NCI-H2227 treated with DMSO at 0.1 percent for 48 hours (cell line): ENCODE measurements around the gene ZNF366.

Experiments used
- DNase-seq: peaks from one replicate; lab custom pipeline; 2025; lab: John Stamatoyannopoulos, UW

Gene ZNF366

GRCh38 chr5:72507231-72507906, at the start of gene ZNF366:
Gene ZNF366, minus strand, starts transcription at chr5:72507410. Its CDS starts 45,914 bp downstream, at chr5:72461496.
- no peak for DNase-seq

DNA sequence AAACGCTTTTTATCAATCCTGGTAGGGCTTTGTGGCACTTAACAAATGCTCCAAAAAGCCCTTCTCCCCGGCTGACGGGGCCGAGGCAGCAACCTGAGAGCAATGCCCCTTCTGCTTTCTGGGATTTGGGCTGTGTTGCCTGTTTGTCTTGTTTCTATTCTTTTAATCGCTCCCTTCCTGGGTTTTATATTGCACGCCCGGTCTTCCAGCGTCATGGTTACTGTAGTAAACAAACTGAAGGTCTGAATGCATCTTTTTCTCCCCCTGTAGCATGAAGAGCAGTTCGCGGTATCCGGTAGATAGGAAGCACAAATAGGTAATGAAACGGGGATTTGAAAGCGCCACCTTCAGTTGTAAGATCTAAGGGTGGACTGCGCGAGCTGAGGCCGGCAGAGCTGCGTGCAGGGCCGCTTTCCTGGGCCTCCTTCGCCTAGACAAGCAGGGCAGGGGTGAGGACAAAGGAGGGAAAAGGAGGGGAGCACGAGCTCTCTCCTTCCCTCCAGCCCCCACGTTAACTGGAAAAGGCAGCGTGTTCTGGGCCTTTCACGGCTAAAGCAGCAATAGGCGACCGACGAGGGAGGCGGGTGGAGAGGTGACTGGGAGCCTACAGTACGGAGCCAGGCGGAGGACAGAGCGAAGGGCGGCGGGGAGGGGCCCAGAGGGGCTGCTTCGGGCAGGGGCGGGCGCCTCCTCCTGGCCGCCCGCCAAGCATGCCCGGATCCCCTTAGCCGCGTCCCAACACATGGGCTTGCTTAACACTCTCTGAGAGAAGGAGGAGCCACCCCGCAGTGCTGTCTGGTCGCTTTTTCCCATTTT, 49.3 kb upstream of the ZNF366 start:
- DNase-seq, result peak; percentile 46

DNA sequence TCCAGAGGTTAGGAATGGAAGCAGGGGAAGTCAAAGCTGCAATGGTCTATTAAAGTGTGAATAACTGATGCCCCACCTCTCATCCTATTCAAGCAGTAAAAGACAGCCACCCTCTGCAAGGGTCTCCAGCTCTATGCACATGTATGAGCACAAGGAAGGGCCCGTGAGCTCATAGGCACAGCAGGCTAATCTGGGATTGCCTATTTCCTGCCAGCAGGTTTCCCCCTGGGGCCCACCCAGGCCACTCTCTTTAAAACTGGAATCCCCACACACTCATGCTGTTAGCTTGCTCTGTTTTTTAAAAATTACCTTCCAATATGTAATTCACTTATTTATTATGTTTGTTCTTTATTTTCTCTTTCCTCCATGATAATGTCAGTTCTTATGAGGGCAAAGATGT, 48.7 kb upstream of the ZNF366 start:
- DNase-seq, result peak; percentile 8

- no peak for DNase-seq
These were observed 47.7 kb upstream of the ZNF366 start for GRCh38 chr5:72554897-72555296.

- no peak for DNase-seq
These were observed 44.9 kb upstream of the ZNF366 start for GRCh38 chr5:72552041-72552557.

DNA sequence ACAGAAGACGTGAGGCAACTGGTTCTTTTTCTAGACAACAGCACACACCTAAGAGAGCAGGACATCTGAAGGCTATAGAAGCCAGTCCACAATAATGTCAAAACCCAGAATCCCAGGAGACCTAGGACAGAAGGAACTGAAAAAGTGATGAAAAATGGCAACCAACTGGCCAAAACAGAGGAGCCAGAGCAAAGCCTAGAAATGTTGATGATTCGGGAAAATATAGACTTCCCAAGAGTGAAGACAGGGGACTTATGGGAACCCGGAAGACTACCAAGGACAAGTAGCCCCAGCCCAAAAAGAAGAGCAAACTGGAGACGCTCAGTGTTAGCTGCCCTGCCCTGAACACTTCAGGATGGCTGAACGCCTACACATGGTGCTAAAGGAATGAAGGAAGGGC, 43.4 kb upstream of the ZNF366 start:
- DNase-seq, result no peak

DNA sequence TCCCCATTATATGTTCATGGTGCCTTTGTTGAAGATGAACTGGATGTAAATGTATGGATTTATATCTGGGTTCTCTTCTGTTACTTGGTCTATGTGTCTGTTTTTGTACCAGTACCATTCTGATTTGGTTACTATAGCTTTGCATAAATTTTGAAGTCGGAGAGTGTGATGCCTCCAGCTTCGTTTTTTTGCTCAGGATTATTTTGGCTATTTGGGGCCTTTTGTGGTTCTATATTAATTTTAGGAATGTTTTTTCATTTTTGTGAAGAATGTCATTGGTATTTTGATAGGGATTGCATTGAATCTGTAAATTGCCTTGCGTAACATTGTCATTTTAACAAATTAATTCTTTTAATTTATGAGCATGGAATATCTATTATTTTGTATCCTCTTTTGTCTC, 36.6 kb upstream of the ZNF366 start:
- DNase-seq, result no peak

- DNase-seq, result no peak
These were observed 36.2 kb upstream of the ZNF366 start for GRCh38 chr5:72543365-72543764.

- DNase-seq, result no peak
These were observed 35.5 kb upstream of the ZNF366 start for GRCh38 chr5:72542695-72543094.

- DNase-seq, result no peak
These were observed 34.5 kb upstream of the ZNF366 start for GRCh38 chr5:72541501-72542225.

- DNase-seq, result no peak
These were observed 33.7 kb upstream of the ZNF366 start for GRCh38 chr5:72540759-72541438.

- DNase-seq, result no peak
These were observed 32.5 kb upstream of the ZNF366 start for GRCh38 chr5:72539726-72540125.

DNA sequence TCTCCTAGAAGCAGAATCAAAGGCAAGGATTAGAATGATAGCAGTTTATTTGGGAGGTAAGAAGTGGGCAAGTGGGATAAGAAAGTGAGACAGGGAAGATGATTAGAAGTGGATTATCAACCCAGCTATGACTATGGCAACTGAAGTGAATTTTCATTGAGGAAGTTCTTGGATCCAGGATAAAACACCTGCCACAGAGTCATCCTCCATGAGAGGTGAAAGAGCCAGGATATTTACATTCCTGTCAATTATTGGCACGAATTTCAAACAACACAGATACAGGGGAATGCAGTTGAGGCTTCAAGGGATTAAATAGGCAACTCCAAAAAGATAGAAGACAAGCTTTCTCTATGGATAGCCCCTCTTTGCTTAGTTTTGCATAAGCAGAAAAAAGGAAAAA, 31.8 kb upstream of the ZNF366 start:
- DNase-seq, result no peak

GRCh38 chr5:72537166-72537565, 30.0 kb upstream of the ZNF366 start:
- no peak for DNase-seq

- no peak for DNase-seq
These were observed 24.4 kb upstream of the ZNF366 start for GRCh38 chr5:72531496-72532190.

DNA sequence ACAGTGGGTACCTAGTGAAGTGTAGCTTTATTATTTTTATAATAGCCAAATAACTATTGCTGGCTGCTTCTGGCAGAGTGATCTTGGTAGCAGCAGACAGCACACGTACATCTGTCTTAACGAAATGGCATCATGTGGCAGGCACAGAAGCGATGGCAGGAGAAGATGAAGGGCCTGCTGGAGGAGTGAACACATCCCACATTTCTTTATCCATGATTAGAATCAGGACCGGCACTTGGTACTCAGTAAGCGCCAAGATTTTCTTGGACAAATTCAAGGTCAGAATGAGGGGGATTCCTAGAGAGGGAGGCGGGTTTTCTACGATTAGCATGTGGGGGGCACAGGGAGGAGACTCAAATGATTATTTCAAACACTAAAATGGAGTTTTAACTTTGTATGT, 23.0 kb upstream of the ZNF366 start:
- no peak for DNase-seq

- no peak for DNase-seq
These were observed 22.2 kb upstream of the ZNF366 start for GRCh38 chr5:72529383-72529782.

- DNase-seq, result no peak
These were observed 18.6 kb upstream of the ZNF366 start for GRCh38 chr5:72525816-72526215.

DNA sequence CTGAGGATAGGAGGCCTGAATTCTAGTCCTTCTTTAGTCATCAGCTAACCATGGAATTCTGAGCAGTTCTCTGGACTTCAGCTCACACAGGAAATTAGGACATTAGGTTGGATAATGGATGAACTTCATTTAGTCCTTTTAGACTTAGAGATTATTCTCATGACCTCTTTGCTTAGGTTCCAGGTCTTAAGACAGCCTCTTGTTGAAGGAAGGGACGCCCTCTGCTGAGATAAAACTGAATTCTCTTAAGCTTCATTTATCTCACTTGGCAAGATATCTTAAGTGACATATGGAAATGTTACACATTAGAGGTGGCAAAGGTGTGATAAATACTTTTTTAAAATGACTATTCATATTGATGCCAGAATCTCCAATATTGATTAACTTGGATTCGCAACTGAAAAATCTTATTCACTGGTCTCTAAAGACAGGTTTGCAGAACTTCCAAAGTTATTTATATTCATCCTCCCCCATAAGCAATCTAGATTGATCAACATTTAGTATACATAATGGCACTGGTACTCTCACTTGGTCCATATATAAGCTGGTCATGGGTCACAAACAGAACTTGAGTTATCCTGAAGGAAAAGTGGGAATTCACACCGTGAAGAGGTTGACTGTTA, 16.9 kb upstream of the ZNF366 start:
- no peak for DNase-seq

GRCh38 chr5:72522607-72523006, 15.4 kb upstream of the ZNF366 start:
- DNase-seq, result no peak

DNA sequence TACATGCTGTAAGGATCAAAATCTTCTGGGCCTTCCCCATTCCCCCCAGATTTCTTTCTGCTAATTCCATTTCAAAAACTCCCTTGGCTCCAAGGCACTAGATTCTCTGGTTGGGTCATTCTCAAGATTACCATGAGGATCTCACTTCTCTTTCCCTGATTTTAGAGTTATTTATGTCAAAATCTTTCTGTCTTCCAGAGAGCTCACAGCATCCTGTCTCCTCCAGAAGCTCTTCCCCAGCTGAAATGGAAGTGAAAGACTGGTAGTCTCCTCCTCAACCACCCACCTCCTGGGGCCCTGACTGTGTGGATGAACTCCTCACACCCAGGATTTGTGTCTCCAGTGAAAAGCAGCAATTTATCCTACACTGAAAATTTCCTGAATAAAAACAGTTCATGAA, 11.9 kb upstream of the ZNF366 start:
- DNase-seq, result no peak
